HG03460 (cell line): ENCODE data around the gene TMEM117.
"Not testable (repeated sequence)": the region's sequence is repeated elsewhere in the genome, so short reads cannot be mapped to it uniquely, and the experiment has no call there.

ENCODE experiments used
- ATAC-seq: cut with Tn5 transposase; IDR thresholded peaks from one replicate; pipeline ENCODE4 v1.9.1; 2021; ENCODE audit not compliant: unreplicated experiment

Gene TMEM117

DNA sequence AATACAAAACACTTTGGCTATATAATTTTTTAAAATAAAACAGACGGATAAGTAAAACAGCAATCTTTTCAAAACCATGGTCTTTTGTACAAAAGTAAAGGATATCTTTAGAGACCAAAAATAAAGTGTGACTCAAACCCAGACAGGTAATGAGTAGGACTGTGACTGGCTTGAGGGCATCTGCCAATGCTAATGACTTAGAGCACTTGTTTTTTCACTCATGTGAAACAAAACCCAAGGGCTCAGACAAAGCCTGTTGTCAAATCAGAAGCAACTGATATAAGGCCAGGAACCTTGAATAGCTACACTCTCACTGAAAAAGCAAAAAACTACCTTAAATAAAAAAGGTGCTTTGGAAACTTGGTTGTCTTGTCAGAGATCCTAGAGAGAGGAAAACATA lies 357.4 kb downstream of the TMEM117 start:
- ATAC-seq, result peak; percentile 89

DNA sequence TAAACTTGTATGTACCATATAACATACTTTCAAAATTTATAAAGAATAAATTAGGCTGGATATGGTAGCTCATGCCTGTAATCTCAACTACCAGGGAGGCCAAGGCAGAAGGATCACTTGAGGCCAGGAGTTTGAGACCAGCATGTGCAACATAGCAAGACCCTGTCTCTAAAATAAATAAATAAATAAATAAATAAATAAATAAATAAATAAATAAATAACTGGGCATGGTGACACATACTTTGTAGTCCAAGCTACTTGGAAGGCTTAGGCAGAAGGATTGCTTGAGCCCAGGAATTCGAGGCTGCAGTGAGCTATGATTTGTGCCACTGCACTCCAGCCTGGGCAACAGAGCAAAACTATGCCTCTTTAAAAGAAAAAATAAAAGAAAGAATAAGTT lies 359.8 kb downstream of the TMEM117 start:
- ATAC-seq, result not testable (repeated sequence)

DNA sequence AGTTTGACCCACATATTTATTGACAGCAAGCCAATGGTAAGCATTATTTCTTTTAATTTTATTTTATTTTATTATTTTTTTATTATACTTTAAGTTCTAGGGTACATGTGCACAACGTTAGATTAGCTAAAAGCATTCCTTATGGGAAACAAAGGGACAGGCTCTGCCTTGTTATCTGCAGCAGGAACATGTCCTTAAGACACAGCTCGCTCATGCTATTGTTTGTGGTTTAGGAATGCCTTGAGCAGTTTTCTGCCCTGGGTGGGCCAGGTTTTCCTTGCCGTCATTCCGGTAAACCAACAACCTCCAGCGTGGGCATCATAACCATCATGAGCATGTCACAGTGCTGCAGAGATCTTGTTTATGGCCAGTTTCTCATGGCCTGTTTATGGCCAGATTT lies 370.2 kb downstream of the TMEM117 start:
- no peak for ATAC-seq

DNA sequence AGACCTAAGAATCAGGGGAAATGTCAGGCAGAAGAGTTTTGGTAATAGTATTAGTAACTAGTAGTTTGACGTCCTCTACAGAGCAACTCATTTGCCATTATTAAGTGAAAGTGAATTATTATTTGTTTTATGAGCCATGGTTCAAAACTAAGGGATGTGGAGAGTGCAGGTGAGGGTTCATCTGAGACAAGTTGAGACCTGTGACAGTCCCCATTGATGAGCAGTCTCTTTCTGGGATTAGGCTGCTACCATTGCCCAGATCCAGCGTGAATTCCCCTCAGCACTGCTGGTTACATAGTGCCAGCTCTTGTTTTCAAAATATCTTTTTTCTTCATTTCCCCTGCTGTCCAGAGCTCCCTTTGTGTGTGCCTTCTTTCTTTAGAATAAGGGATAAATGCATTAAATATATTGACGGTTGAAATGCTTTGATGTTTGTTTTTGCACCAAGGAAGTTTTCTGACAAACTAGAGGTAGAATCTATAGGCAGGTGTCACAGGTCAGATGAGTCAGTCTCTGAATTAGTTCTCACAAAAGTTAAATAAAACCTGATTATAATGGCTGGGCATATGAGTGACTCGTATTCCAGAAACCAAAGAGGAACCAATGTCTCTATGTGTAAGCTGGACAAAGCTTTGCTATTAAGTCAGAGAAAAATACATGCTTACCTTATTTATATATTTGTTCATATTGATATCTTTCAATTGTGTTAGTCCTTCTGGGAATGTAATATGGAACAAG lies 381.4 kb downstream of the TMEM117 start:
- ATAC-seq, result no peak

DNA sequence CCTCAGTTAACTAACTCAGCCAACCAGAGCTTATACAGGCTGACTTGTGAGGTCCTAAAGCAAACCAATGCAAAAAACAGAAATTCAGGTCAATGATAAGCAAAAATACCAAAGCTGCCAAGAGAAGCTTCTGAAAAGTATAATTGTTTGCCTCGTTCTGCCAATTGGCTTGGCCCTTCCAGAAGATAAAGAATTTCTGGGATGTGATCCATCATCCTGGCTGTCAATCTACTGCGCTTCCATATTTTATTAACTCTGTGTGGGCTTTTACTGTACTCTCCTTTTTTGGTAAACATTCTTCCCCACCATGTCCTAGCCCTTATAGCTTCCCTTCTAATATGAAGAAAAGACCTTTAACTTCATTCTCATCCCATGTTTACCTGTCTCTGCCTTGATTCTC lies 387.9 kb downstream of the TMEM117 start:
- no peak for ATAC-seq

DNA sequence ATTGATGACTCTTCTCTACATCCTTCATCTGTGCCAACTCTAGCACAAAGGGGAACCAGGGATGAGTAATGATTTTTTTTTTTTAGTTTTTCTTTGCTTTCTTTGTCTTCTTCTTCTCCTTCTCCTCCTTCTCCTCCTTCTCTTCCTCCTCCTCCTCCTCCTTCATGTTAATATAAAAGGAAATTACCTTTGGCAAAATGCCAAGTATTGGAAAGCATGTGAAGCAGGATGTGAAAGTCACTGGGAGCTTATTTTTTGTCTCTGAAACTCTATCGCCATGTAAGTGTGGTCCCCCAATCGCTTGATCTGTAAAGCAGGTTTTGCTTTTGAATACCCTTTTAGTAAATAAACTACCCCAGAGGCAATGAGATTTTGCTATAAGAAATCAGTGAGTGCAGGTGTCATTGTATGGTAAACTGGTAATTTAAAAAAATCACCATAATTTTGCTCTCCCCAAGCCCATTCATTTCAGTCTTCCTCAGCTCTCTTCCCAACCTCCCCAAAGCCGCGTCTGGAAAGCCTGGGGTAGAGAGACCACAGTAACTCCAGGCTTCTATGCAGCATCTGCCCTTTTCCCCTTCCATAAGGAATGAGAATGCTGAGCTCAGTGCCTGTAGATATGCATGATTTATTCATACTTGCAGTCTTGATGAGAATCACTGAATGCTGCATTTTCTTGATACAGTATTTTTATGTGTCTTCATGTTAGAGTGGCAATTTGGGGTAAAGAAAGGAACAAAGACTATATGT lies 388.7 kb downstream of the TMEM117 start:
- no peak for ATAC-seq

DNA sequence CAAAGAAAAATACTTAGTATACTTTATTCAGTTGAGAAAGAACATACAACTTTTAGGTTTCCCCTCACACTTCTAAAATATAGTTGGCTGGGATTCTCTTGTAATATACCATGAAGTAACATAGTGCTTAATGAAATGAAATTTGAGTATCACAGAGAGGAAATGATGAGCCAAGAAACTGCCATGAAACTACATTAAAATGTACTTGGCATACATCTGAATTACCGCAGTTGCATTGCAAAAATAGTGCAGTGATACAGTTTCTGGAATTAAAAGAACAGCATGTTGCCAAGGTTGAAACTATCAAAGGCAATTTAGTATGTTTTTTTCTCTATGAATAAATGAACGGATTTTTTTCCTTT lies 389.2 kb downstream of the TMEM117 start:
- no peak for ATAC-seq

DNA sequence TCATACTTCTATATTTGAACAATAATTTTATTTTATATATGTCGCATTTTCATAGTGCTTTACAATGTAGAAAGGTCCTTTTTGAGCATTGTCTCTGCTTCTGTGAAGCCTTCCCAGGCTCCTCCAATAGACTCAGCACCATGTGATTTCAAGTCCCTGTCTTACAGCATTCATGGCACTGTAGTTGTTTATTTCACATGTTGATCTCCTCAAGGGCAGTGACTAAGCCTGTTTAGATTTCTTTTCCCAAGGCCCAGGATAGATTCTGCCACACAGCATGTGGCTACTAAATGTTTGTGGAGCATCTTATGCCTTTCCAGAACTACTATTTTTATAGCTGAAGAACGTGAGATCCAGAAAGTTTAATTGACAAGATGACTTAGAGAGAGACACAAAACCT lies 391.7 kb downstream of the TMEM117 start:
- ATAC-seq, result no peak

DNA sequence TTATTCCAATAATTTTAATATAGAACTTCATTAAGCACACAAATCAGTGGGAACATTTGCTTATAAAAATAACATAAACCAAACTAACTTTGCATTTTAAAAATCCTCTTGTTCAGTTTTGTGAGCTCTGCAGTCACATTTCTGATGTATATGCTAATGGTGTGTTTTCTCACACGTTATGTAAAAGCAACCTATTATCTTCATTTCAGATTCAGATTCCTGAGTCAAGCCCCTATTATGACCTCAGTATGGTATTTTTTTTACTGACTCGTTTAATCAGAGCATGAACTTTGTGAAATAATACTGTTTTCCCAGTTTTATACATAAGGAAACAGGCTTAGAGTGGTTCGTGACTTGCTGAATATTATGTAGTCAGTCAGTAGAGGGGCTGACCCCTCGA lies 394.0 kb downstream of the TMEM117 start:
- ATAC-seq, result no peak

DNA sequence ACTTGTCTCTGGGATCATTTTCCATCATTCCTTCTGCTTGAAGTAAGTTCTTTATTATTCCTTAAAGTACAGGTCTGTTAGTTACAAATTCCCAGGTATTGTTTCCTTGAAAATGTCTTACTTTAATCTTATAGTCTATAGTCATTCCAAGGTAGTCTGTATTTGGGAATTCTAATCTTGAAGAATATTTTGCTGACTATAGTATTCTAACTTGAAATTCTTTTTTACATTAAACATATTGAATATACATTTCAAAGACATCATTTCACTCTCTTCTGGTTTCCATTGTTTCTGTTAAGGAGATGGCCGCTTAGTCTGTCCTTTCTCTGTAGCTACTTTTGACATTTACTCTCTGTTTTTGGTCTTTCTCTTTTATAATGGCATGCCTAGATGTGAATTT lies 399.8 kb downstream of the TMEM117 start:
- ATAC-seq, result no peak

DNA sequence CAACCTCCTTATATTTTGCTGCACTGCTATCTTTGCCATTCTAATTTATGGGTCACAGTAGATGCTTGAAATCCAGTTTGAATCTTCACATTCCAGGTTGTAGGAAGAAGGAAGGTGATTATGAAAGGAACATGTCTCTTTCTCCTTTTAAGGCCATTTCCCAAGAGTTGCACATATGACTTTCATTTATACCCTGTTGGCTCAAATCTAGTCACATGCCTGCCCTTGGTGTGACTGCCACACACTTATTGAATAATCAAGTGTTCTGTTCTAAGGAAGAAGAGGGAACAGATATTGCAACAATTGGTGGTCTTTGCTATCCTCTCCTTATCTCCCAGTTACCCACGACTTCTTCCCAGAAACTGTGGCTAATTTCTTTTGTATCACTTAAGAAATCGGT lies 404.3 kb downstream of the TMEM117 start:
- no peak for ATAC-seq

DNA sequence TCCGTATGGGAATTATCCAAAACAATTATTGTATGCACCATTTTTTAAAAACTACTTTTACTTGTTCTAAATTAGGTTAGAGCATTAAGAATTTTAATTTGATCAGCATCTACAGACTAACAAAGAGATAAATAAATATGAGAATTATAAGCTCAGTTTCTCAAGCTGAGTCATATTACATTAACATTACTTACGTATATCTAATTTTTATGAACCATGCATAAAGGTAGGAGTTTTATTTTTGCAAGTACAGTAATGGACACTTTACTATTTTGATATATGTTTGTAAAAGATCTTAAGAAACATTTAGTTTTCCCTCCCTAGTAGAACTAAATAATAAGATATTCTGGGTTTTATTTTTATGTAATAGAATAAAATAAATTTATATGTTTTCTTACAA lies 410.1 kb downstream of the TMEM117 start:
- ATAC-seq, result no peak

DNA sequence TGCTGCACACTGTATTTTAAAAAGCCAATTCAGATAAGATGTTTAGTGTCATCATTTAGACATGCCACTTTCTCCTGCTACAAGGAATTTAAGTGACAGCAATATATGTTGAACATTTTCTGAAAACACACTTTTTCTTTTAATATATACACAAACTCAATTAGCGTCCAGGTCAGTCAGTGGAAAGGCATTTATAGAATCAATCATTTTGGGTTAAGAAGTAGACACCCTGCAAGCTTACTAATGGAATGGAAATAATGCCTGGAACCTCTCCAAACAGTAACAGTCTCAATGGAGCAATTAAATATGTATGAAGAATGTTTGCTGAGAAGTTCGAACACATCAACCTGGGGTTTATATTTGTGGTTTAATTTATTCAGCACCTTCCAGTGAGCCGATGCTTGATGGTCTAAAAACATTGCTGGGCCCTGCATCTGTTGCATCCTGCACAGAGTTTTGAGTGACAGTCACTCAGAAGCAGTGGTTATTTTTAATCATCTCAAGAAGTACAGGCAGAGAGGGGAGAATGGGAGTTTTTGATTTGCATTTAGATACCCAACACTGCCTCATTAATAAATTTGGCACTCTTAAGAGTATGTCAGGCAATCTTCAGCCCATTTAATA lies 410.7 kb downstream of the TMEM117 start:
- ATAC-seq, result no peak

DNA sequence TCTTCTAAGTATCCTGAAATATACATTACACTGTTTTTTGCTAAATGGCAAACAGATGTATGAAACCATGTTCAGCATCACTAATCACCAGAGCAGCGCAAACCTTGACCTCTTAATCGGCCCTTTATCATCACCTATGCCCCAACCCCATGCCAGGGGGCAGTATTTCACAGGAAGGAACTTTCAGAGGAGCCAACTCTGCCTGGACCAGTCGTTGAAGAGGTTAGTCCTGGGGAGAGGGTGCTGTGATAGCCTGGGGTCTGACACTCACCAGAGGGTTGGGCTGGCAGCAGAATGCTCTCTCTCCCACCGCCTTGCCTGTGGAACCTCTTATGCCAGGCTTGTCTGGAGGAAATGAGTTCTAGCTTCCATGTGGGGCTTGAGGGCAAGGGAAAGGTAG lies 411.7 kb downstream of the TMEM117 start:
- ATAC-seq, result no peak

DNA sequence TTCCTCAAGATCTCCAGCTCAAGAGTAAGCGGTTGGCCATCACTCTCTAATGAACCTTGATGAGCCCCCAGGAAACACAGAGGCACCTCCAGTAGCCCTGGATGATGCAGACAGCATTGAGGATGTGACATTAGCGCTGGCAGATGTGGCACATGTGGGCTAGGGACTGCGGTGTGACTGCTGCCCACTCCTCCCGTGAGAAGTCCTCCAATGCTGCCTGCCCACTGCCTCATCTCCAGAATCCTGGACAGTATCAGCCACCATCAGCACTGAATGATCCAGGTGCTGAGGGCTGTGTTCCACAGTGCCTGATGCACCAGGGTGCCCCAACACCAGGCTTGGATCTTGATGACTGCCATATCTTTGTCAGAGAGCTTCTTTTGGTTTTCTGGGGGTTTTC lies 412.6 kb downstream of the TMEM117 start:
- ATAC-seq, result no peak

DNA sequence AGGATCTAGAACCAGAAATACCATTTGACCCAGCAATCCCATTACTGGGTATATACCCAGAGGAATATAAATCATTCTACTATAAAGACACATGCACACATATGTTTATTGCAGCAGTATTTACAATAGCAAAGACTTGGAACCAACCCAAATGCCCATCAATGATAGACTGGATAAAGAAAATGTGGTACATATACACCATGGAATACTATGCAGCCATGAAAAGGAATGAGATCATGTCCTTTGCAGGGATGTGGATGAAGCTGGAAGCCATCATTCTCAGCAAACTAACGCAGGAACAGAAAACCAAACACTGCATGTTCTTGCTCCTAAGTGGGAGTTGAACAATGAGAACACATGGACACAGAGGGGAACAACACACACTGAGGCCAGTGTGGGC lies 414.6 kb downstream of the TMEM117 start:
- ATAC-seq, result not testable (repeated sequence)

DNA sequence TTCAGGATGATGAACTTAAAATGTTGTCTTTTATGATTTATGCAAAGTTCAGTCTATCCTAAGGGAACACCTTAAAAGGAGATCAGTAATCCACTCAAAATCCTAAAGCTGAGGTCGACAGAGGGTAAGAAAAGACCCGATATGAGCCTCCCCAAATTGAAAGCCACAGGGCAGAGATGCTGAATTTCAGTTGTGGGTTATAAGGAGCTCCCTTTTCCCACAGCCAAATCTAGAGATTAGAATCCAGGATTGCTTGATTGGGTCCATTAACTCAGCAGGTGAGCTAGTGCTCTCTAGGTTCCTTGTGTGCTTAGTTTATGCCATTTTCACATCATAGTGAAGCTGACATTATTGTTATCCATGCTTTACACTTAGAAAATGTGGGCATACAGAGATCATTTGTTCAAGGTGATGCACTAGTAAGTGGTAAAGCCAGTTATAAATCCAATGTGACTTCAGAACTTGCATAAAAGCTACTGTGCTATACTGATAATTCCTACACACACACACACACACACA lies 417.5 kb downstream of the TMEM117 start:
- ATAC-seq, result no peak

DNA sequence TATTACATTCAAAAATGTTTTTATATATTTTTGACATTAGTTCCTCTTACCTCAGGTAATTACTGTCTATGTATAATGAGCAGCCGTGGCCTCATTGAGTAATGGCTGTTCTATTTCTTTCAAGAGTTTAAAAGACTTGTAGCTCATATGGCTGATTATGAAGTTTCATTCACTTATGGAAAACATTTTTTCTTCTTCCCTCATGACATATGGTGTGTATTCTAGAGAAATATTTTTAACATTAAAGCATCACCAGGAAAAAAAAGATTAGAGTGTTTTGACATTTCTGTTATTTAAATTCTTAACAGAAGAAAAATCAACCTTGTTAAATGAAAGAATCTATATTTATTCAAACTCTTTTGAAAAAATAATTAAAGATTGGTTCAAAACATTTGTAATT lies 422.4 kb downstream of the TMEM117 start:
- no peak for ATAC-seq

DNA sequence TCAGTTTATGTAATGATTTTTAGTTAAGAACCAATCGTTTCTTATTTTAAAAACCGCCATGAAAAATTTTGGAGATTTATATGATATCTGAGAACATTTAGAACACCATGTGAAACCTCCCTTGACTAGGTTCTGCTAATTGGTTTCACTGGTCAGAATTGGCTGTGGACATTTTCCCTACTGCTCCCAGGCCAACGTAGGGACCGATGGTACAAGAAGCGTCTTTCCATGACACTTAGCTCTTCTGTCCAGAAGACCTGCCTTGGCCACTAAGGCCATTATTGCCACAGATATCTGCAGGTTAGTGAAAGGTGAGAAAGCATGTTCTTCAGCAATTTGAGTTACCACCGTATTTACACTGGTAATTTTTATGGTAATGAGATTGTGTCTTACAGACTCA lies 424.0 kb downstream of the TMEM117 start:
- ATAC-seq, result no peak

DNA sequence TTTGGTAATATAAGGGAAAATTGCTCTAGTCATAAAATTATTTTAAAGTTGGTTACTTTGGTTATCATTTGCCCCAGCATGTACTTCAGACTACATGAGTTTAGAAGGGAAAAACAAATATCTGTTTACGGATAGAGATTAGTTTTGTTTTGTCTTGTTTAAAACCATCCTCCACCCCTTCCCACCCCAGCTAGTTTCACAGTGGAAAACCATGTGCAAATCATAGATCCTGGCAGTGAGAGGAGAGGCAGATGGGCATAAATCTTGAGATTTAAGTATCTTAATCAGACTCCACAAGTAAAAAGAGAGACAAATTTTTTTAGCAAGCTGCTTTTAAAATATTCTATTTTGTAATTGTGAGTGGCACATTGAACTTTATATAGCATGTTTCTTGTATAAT lies 424.7 kb downstream of the TMEM117 start:
- no peak for ATAC-seq

DNA sequence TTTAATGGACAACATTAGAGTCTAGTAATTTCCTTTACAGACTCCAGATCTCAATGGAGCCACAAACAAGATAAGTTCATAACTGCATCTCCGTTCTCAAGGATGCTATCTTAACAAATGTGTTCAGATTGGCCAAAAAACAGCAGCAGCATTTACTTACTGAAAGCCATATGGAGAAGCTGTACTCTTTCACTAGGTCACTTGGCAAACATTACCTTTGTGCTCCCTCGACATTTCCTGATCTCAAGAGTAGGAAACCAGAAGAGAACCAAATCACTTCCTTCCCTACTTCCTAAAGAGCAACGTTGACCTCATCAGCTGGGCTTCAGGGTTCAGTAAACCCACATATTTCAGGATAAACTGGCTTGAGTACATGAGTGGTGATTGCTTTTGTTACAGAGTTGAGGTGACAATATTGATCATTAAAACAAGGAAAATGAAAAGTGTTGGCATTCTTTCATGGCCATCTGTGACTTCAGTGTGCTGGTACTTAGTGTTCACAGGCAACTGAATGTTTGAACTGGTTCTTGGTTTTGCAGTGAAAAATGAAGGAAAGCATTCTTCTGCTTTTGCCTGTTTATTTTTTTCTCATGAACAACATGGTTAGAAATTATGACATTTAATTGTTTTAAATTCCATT lies 449.6 kb downstream of the TMEM117 start:
- no peak for ATAC-seq

DNA sequence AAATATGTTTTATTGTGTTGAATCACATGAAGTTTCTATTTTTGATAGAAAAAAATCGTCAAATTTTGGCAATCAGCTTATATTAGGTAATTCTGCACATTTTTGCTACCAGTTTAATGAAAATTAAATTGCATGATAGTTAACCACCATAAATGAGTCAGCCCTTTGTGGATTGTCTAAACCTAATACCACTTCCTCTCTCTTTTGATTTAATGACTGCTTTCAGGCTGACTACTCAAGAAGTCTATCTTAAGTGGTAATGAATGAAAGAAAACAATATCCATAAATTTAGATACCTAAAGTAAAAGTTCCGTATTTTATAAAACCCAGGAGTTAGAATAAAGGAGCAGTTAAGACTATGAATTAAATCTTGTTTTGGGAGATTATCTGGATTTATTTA lies 450.5 kb downstream of the TMEM117 start:
- no peak for ATAC-seq
